ENCODE results near the gene TNNC1.

GRCh38 chr3:52405066-52405465 lies 48.8 kb downstream of the TNNC1 start:
- TF ChIP-seq CTCF (IDR thresholded peaks at IDR 0.05) (no peak), POLR2A (IDR thresholded peaks at IDR 0.05) (no peak)

All from uterus (tissue), 2 donors.